B cell (primary cell): ENCODE measurements around the gene VSTM2A. TPM values are rescaled to one million over a fixed set of nuclear protein-coding genes. Genes with fewer than 3 reads are reported as not detected.

Experiments used
- ATAC-seq: fragments of 200-7000 bp; cut with Tn5 transposase; one replicate; pipeline ENCODE4 v1.10.0; 2021; ENCODE audit warnings: low read depth, mild to moderate bottlenecking, moderate number of reproducible peaks, moderate library complexity
- CTCF ChIA-PET: fragments of 350-600 bp; sonication (Branson Sonifier 250); formaldehyde crosslinking; loops from one replicate; lab custom pipeline; 2021; ENCODE audit warnings: antibody characterized with exemption, inconsistent platforms; lab: Charles Lee
- POLR2A ChIA-PET: fragments of 350-600 bp; sonication (Branson Sonifier 250); formaldehyde crosslinking; loops from one replicate; lab custom pipeline; 2021; ENCODE audit warnings: antibody characterized with exemption; lab: Charles Lee
- DNase-seq: peaks from one replicate; pipeline ENCODE4 v3.0.0; 2013
- H2AFZ ChIP-seq: 2 replicates; pipeline ENCODE4 v1.6.1; 2012; ENCODE audit warnings: mild to moderate bottlenecking, low read depth, low read length; ENCODE audit not compliant: insufficient read depth, poor library complexity, severe bottlenecking
- H3K27ac ChIP-seq, 2 donors: 1 replicate in 1 of 2; 2 replicates in 1 of 2; pipeline ENCODE4 v1.5.1; 2012 to 2013; ENCODE audit warnings: low read length in 2 of 2, mild to moderate bottlenecking in 2 of 2, moderate library complexity in 1 of 2
- H3K27me3 ChIP-seq, 4 experiments: fragments of 200-600 bp in 1 of 4; sonication (generic) in 1 of 4; replicated peaks in 1 of 4; 1 replicate in 2 of 4; 2 replicates in 2 of 4; pipeline versions ENCODE4 v1.6.1 to v1.7.0; 2013 to 2016; ENCODE audit warnings: low read length in 3 of 4, mild to moderate bottlenecking in 2 of 4, mixed read lengths in 1 of 4, moderate library complexity in 1 of 4; ENCODE audit not compliant: insufficient read depth in 4 of 4, control insufficient read depth in 3 of 4; ENCODE audit errors: control extremely low read depth in 1 of 4
- H3K36me3 ChIP-seq, 2 experiments: replicated peaks in 1 of 2; 1 replicate in 1 of 2; 2 replicates in 1 of 2; pipeline versions ENCODE4 v1.6.1 to v1.7.1; 2013; ENCODE audit warnings: low read length in 1 of 2; ENCODE audit not compliant: insufficient read depth in 2 of 2, control insufficient read depth in 1 of 2; ENCODE audit errors: control extremely low read depth in 1 of 2, extremely low read depth in 1 of 2
- H3K4me1 ChIP-seq, 2 donors: fragments of 200-600 bp in 1 of 2; sonication (generic) in 1 of 2; 1 replicate in 1 of 2; 2 replicates in 1 of 2; pipeline versions ENCODE4 v1.5.1 to v1.6.1; 2013 to 2017; ENCODE audit warnings: low read length in 2 of 2; ENCODE audit not compliant: control insufficient read depth in 2 of 2, insufficient read depth in 2 of 2
- H3K4me2 ChIP-seq: replicated peaks from 2 replicates; pipeline ENCODE3; 2012; ENCODE audit warnings: mild to moderate bottlenecking, low read depth, low read length; ENCODE audit not compliant: poor library complexity, severe bottlenecking
- H3K4me3 ChIP-seq, 5 experiments: fragments of 200-600 bp in 1 of 5; sonication (generic) in 1 of 5; 1 replicate in 3 of 5; 2 replicates in 2 of 5; pipeline versions ENCODE4 v1.5.1 to v1.7.0; 2011 to 2016; ENCODE audit warnings: low read length in 4 of 5, mild to moderate bottlenecking in 4 of 5, low read depth in 2 of 5, control low read depth in 1 of 5, moderate library complexity in 1 of 5; ENCODE audit not compliant: insufficient read depth in 1 of 5; ENCODE audit errors: control extremely low read depth in 1 of 5, extremely low read depth in 1 of 5
- H3K79me2 ChIP-seq: fragments of 200-600 bp; sonication (generic); one replicate; pipeline ENCODE4 v1.6.0; 2016; ENCODE audit warnings: low read length; ENCODE audit not compliant: control insufficient read depth, insufficient read depth
- H3K9ac ChIP-seq: fragments of 200-600 bp; sonication (generic); 2 replicates; pipeline ENCODE4 v1.6.1; 2017; ENCODE audit warnings: mild to moderate bottlenecking, low read length, moderate library complexity
- H3K9me3 ChIP-seq, 3 donors: one replicate each; pipeline versions ENCODE4 v1.6.1 to v1.7.1; 2013; ENCODE audit warnings: low read length in 2 of 3; ENCODE audit not compliant: control insufficient read depth in 2 of 3, insufficient read depth in 1 of 3; ENCODE audit errors: control extremely low read depth in 1 of 3
- H4K20me1 ChIP-seq: 2 replicates; pipeline ENCODE4 v1.6.0; 2012; ENCODE audit warnings: mild to moderate bottlenecking, low read length; ENCODE audit not compliant: insufficient read depth, control insufficient read depth, poor library complexity, severe bottlenecking
- H3K27ac Mint-ChIP-seq: one replicate; pipeline ENCODE4 v1.8.0; 2021; ENCODE audit warnings: mixed read lengths
- H3K27me3 Mint-ChIP-seq: one replicate; pipeline ENCODE4 v1.8.0; 2021; ENCODE audit warnings: mixed read lengths
- H3K4me1 Mint-ChIP-seq: one replicate; pipeline ENCODE4 v1.8.0; 2021; ENCODE audit warnings: mixed read lengths
- H3K4me3 Mint-ChIP-seq: one replicate; pipeline ENCODE4 v1.8.0; 2021; ENCODE audit warnings: mixed read lengths
- H3K9me3 Mint-ChIP-seq: one replicate; pipeline ENCODE4 v1.8.0; 2022; ENCODE audit warnings: mixed read lengths; ENCODE audit not compliant: insufficient read depth
- CTCF ChIP-seq: fragments of 200-600 bp; IDR thresholded peaks from one replicate; pipeline ENCODE4 v1.8.0; 2022; ENCODE audit warnings: antibody characterized with exemption, mild to moderate bottlenecking
- EZH2 ChIP-seq: IDR thresholded peaks from 2 replicates; pipeline ENCODE4 v1.6.1; 2012; ENCODE audit warnings: borderline replicate concordance, low read depth, mild to moderate bottlenecking, moderate library complexity, low read length; ENCODE audit not compliant: insufficient read depth, poor library complexity, severe bottlenecking
- WGBS: methylation state at CpG from one replicate; pipeline ENCODE4 v1.1.5; 2013; ENCODE audit warnings: missing lambda C conversion rate; ENCODE audit not compliant: insufficient coverage; 5-methylcytosine and 5-hydroxymethylcytosine counted together
- intact Hi-C: fragments of 100-400 bp; cut with micrococcal nuclease; formaldehyde crosslinking; loops from one replicate; pipeline ENCODE4 v1.10.0; 2022
- polyA plus RNA-seq: library from polyadenylated mRNA; depleted of rRNA; stranded (reverse); fragments of >200 nt; gene quantifications from 2 replicates; pipeline ENCODE4 v1.2.3, GENCODE V29; 2012
- total RNA-seq, 2 donors: library from RNA; stranded (reverse); fragments of 120-200 nt in 1 of 2; gene quantifications; 1 replicate in 1 of 2; 2 replicates in 1 of 2; pipeline versions ENCODE4 v1.2.3 to v1.2.4, GENCODE V29; 2013 to 2022

Gene VSTM2A
- total and polyA plus RNA-seq, 2 donors (not counting 1 experiment from before 2014, with no cell fraction given): not detected

GRCh38 chr7:54550471-54550870 lies 8.3 kb downstream of the VSTM2A start:
- Histone ChIP-seq H3K9ac (no peak overlapping the region), H3K4me2 (no peak overlapping the region), H3K27me3 (no peaks in the 10 kb centered on the region), H3K4me1 (no peaks in the 10 kb centered on the region), H2AFZ (no peak overlapping the region), H3K9me3 (peaks cover 0 to 3% (median 0%) of the 10 kb centered on the region in 3 donors), H3K4me3 (no peak overlapping the region), H4K20me1 (no peaks in the 10 kb centered on the region), H3K36me3 (no peaks in the 10 kb centered on the region), H3K27ac (no peak overlapping the region), H3K79me2 (no peaks in the 10 kb centered on the region)
- CTCF ChIA-PET: no interaction called here
- no peak overlapping the region for H3K4me3 Mint-ChIP-seq
- H3K27ac Mint-ChIP-seq: no peak overlapping the region
- H3K4me1 Mint-ChIP-seq: no peaks in the 10 kb centered on the region
- no peaks in the 10 kb centered on the region for H3K9me3 Mint-ChIP-seq
- intact Hi-C loops: no loop called here
- no peak for TF ChIP-seq EZH2
- no peak for TF ChIP-seq CTCF
- no peak for ATAC-seq
- POLR2A ChIA-PET: no interaction called here
- no peak for DNase-seq
- H3K27me3 Mint-ChIP-seq: peaks cover 4% of the 10 kb centered on the region
- 80% methylated on average over 2 of the region's 3 CpGs for WGBS

- no peak overlapping the region for H3K9ac ChIP-seq
- Mint-ChIP-seq H3K4me1 (no peaks in the 10 kb centered on the region), H3K4me3 (no peak overlapping the region), H3K9me3 (no peaks in the 10 kb centered on the region), H3K27ac (no peak overlapping the region), H3K27me3 (no peaks in the 10 kb centered on the region)
- no peak for DNase-seq
- H3K9me3 ChIP-seq: peaks cover 0 to 6% (median 0%) of the 10 kb centered on the region in 3 donors
- ATAC-seq: no peak
- 75% methylated on average over 1 of the region's 1 CpG for WGBS
- no peaks in the 10 kb centered on the region for H3K79me2 ChIP-seq
- H3K36me3 ChIP-seq: no peaks in the 10 kb centered on the region
- H2AFZ ChIP-seq: no peak overlapping the region
- POLR2A ChIA-PET: no interaction called here
- no peak overlapping the region for H3K4me3 ChIP-seq
- no peaks in the 10 kb centered on the region for H3K27me3 ChIP-seq
- intact Hi-C loops: no loop called here
- no peak overlapping the region for H3K27ac ChIP-seq
- TF ChIP-seq CTCF (no peak), EZH2 (no peak)
- no peak overlapping the region for H3K4me2 ChIP-seq
- H4K20me1 ChIP-seq: no peaks in the 10 kb centered on the region
- CTCF ChIA-PET: no interaction called here
- no peaks in the 10 kb centered on the region for H3K4me1 ChIP-seq
Observed at GRCh38 chr7:54556121-54556520, 13.9 kb downstream of the VSTM2A start.
